Fibroblast of skin of scalp (primary cell): Measurements from ENCODE around the gene PFKP.

Experiments
- DNase-seq: peaks from one replicate; pipeline ENCODE4 v3.0.0-alpha.2; 2013

Gene PFKP

GRCh38 chr10:3071405-3072198 is 4.3 kb downstream of the PFKP start:
- peak; percentile 67 for DNase-seq

- DNase-seq: no peak
Observed at GRCh38 chr10:3072641-3073360, 5.5 kb downstream of the PFKP start.

- no peak for DNase-seq
Observed at GRCh38 chr10:3074145-3074665, 6.9 kb downstream of the PFKP start.

GRCh38 chr10:3074985-3075600 is 7.7 kb downstream of the PFKP start:
- no peak for DNase-seq

GRCh38 chr10:3076138-3076537 is 8.8 kb downstream of the PFKP start:
- DNase-seq: no peak

- DNase-seq: no peak
Observed at GRCh38 chr10:3077509-3077908, 10.2 kb downstream of the PFKP start.

- DNase-seq: no peak
Observed at GRCh38 chr10:3077940-3078630, 10.7 kb downstream of the PFKP start.

DNA sequence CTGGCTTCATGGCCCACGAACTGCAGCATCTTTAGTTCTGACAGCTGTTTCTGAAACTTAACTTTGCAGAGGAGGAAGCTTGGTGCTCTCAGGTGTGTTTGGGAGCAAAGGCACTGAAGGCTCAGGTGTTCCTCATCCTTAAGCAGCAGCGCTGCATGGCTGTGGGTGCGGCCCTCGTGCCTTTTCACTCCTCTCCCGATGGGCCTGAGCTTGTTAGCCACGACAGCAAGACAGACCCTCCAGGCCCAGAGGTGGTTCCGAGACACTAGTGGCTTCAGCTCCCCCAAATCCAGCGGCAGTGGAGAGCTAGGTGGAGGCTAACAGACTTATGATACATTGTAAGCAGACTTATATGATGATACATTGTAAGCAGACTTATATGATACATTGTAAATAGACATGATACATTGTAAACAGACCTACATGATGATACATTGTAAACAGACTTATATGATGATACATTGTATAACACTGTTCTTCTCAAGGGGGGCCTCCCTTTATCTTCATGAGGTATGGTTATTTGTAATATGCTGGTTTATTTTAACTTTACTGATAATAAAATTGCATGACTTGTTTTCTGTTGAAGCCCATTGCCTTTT is 14.1 kb downstream of the PFKP start:
- no peak for DNase-seq

GRCh38 chr10:3082290-3082689 is 14.9 kb downstream of the PFKP start:
- DNase-seq: no peak

GRCh38 chr10:3085785-3086567 is 18.6 kb downstream of the PFKP start:
- no peak for DNase-seq

DNA sequence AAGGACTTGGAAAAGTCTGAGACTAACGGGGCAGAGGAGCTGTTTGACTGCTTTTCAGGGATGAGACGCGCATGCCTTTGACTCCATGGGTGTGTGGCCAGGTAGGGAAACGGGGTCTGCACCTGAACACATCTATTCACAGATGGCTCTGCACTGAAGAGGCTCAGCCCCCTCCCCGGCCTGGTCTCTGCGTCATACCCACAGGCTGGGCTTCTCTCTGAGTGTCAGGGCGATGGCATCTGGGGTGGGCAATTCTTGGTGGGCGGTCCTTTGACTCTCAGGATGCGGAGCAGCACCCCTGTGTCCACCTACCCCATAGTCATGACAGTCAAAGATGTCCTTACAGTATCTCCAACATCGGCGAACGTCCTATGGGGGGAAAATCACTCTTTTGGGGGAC is 23.0 kb downstream of the PFKP start:
- no peak for DNase-seq

DNA sequence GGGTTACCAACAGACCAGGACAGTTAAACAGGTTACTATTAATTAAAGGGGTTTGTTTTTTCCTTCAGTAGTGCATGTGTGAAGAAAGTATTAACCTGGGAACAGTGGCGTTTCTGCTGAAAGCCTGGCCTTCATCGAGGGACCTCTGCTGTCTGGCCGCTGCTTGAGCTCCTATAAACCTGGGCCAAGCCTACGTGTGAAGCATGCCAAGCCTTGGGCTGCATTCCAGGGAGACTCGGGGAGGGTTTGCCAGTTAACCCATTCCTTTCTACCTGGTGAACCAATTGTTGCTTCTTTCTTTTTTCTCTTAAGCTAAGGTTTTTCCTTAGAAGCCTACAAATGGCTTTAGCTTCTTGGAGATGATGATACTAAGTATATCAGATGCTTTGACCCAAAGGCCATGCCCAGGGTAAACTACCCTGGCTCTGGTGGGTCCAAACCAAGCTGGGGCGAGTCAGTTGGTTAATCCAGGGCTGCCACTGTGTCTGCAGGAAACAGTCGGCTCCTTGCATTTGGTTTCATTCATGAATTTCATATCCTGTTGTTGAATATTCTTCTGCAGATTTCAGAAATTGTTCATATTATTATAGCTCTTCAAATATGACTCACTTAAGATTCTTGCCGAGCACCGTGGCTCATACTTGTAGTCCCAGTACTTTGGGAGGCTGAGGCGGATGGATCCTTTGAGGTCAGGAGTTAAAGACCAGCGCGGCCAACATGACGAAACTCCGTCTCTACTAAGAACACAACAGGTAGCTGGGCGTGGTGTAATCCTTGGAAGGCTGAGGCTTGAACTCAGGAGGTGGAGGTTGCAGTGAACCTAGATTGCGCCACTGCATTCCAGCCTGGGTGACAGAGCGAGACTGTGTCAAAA is 23.8 kb downstream of the PFKP start:
- DNase-seq: peak; percentile 89

- no peak for DNase-seq
Observed at GRCh38 chr10:3091921-3092320, 24.6 kb downstream of the PFKP start.

DNA sequence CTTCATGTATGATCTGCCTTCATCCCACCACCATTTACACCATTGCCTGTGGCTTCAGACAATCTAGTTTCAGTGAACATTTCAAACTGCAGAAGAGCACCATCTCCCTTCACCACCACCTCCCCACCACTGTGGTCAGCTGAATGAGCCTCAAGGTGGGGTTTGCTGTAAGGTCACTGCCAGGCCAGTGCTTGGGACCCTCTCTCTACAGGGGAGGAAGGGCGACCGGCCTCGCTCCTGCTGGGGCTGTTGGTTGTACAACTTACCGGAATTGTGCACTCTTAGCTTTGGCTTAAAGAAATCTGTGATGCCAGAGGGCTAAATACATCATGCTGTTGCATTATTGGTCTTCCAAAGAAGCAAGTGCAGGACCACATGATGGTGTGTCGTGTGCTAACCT is 26.6 kb downstream of the PFKP start:
- no peak for DNase-seq

DNA sequence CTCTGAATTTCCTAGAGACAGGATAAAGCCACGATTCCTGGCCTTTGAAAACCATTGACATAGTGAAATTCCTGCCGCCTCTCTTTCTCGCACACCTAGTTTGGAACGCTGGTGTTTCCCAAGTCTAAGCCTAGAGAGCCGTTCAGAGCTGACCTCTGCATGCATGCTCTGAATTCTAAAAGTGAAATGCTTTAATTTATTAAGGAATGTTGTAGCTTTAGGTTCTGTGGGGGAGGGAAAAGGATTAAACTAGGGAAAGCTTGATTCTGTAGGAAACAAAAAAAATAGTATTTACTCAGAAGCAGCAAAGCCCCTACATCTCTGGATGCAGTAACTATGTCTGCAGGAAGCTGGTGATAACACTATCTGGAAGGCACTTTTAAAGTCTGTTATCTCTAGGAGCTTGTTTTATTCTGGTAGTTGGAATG is 27.3 kb downstream of the PFKP start:
- peak; percentile 37 for DNase-seq

DNA sequence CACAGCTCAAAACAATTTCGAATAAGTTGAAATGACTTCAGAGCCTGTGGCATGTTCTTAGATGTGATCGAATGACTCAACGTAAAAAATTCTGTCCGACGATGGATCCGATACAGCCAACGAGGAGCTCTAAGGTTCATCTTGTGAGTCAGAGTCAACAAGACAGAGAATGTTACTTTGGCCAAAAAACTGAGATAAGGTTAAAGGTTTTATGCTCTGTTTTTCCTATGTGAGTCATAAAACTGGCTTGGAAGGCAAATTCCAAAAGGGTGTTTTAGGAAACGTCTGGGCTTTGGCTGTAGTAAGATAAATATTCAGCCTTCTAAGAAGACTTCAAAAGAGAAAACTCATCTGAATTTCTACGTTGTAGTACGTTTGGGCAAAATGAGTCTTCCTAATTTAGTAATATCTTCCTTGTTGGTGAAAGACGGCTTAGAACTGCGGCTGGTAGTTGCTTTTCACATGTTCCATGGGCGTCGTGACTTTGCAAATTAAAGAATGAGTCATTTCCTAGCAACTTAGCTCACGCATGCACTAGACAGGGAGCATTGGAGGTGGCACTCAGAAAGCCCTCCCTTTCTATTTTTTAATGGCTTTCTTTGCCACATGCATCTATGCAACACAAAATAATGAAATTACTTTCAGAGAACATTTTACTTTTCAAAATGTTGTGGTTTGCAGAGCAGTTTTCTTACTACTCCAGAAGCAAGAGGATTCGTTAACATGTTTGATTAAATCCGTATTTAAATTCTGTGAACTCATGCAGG is 28.2 kb downstream of the PFKP start:
- DNase-seq: peak; percentile 99

DNA sequence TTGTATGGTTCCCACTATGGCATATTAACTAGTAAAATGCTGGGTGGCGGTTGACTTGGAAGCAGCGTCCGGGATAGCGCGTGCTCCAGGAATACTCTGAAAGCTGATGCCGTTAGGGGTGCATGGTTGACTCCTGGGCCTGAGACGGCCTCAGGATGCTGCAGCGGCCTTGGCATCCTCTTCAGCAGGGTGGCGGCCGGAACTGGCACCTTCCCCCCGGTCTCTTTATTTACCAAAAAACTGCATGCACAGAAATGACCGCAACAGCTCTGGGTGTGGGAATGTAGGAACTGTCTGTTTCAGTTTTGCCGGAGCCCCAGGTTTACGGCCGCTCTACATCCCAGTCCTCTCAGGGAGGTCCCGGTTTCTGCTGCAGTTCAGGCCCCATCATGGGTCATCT is 28.8 kb downstream of the PFKP start:
- DNase-seq: no peak

GRCh38 chr10:3097160-3097559 is 29.8 kb downstream of the PFKP start:
- no peak for DNase-seq

DNA sequence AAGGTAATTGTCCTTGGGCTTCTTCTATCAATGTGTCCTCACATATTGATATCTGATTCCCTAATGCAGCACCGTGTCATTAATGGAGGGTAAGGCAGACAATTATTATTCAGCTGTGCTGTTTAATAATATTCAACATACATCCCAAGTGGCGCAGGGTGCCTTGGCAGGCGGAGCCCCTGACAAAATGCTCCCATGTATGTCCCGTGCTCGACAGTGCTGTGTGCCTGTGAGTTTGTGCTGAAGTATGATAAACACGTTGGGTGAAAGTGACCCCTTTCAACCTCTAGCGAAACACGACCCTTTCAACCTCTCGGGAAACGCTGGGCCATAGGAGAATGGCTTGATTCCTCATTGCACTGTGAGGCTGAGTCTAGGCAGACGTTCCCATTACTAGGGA is 31.3 kb downstream of the PFKP start:
- DNase-seq: no peak
